Stimulated activated CD8-positive, alpha-beta memory T cell treated with anti-CD3 and anti-CD28 coated beads, Interleukin-4, amount 100 ng/mL, for 4 hours (primary cell): ENCODE measurements around the gene PRKD1.

Experiments
- DNase-seq, 2 donors: peaks; one replicate each; pipeline ENCODE4 v3.0.0-alpha.2; 2020; ENCODE audit warnings: low read depth in 2 of 2, low spot score in 1 of 2

The PRKD1 gene

DNA sequence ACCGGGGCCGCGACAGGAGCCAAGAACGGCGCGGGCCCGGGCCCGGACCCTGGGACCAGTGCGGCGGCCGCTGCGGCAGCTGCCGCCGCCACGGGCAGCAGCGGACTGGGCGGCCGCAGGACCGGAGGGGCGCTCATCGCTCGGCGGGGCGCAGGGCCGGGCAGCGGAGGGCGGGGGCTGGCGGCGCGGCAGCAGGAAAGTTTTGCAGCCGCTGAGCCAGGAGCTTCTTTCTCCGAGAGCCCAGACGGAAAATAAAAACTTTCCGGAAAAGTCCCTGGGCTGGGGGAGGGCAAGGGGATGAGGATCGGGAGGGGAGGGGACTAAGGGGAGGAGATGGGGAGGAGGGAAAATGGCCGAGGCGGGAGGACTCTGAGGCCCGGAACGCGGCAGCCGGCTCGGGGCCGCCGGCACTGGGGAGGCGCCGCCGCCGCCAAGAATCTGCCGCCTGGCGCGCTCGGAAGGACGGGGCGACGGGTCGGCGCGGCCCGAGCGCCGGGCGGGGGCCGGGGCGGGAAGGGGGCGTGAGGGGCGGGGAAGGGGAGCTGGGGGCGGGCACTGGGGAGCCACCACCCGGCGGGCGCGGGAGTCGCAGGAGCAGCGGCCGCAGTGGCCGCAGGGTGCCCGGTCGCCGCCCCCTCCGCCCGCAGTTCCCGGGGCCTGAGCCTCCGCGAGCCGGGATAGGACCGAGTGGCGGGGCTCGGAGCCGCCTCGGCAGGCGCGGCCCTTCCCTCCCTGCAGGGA lies at the start of gene PRKD1:
PRKD1 (minus strand) TSS at position 472 of the 741 bp plus-strand sequence.
- DNase-seq, result no peak

DNA sequence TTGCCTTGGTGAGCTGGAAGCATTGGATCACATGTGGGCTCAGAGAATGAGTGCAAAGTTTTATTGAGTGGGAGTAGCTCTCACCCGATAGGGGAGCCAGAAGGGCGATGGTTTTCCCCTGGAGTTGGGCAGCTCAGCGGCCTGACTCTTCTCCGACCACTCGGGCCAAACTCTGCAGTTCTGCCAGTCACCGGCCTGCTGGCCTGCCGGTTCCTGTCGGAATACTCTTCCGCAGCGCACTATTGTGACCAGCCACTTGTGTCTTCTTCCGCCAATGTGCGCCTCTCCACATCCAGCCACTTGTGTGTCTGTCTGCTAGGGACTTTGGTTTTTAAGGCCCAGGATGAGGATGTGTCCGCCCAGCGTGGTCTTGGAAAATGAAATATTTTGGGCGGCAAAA lies 43.5 kb upstream of the PRKD1 start:
- no peak for DNase-seq

- no peak for DNase-seq
Measured at GRCh38 chr14:29955087-29955486, 27.4 kb upstream of the PRKD1 start.

DNA sequence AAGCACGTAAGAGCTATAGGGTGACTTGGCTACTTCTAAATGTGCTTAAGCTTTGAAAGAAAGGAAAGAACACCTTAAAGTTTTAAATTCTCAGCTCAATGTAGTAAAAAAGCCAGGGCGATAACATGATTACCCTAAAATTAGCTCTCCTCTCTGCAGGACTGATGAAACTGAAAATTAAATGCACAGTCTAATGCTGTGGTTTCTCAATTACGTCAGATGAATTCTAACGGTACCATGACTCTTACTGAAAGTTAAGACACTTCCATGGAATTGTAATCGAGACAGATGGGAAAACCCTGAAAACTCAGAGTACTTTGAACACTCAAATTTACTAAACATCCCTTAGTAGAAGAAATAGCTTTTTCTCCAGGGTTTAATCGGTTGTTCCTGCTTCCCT lies 25.9 kb upstream of the PRKD1 start:
- no peak for DNase-seq

- no peak for DNase-seq
Measured at GRCh38 chr14:29944091-29944490, 16.4 kb upstream of the PRKD1 start.

DNA sequence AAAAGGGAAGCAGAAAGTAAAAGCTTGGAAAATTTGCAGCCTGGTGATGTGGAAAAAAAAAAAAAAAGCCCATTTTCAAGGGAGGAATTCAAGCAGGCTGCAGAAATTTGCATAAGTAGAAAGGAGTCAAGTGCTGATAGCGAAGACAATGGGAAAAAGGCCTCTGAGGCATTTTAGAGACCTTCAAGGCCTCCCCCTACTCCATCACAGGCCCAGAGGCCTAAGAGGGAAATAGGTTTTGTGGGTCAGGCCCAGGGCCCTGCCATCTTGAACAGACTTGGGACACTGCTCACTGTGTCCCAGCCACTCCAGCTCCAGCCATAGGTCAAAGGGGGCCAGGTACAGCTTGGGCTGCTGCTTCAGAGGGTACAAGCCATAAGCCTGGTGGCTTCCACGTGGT lies 13.8 kb upstream of the PRKD1 start:
- DNase-seq, result no peak

DNA sequence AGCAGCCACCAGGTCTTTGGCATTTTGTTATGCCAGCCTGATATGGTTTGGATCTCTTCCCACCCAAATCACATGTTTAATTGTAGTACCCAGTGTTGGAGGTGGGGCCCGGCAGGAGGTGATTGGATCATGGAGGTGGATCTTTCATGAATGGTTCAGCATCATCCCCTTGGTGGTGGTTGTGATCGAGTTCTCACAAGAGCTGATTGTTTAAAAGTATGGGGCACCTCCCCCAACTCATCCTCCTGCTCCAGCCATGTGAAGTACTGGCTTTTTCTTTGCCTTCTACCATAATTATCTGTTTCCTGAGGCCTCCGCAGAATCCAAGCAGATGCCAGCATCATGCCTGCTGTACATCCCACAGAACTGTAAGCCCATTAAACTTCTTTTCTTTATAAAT lies 12.8 kb upstream of the PRKD1 start:
- DNase-seq, result no peak

DNA sequence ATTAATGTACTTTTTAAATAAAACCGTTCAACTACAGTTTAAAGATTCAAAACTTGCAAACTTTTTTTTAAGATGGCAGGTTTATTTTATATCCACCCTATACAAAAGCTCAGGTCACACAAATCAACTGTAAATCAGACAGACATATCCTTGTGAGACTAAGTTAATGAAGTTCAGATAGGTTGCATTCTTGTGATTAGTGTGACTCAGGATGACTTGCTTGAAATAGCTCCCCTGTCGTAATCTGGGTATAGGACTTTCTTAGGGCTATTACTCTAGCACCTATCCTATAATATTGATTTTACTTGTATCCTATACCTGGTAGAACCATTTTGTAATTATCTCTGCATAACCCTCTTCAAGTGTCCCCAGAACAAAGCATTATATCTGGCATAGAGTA lies 9.5 kb upstream of the PRKD1 start:
- DNase-seq, result no peak

- no peak for DNase-seq
Measured at GRCh38 chr14:29930283-29930682, 2.6 kb upstream of the PRKD1 start.

- no peak for DNase-seq
Measured at GRCh38 chr14:29928117-29928640, 532 bp upstream of the PRKD1 start.

GRCh38 chr14:29926701-29927375 lies 809 bp downstream of the PRKD1 start:
- no peak for DNase-seq

DNA sequence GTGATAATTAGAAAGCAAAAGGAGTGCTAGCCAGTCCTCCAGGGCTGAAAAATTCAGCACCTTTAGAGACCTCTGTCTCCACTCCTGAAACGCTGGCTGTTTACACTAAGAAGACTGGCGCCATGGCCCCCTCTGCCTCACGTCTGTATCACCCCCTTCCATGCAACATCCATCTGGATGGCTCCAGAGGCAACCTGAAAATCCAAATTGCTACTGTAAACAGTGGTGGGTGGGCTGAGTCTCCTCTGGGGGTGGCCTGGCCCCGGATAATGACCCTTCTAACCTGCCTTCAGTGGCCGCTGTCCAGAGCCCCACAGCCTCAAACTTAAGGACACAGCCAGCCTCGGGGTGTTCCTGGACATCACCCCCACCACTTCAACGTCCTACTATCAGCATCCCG lies 1.4 kb downstream of the PRKD1 start:
- no peak for DNase-seq

DNA sequence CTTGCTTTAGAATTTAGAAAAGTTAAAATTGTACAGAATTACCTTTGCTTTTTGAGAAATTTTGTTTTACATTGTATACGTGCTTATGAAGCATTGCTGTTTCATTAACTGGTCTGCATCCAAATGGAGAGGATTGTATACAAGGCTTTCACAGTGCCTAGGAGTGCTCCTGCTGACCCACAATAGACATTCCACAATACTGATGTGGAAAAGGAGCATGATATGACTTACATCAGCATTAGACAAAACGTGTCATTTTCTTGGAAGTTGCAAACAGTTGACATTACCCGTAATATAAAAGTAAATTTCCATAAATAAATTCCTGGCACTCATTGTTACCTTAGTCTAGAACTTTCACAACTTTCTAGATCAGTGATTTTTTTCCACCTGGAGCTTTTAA lies 1.9 kb downstream of the PRKD1 start:
- no peak for DNase-seq

DNA sequence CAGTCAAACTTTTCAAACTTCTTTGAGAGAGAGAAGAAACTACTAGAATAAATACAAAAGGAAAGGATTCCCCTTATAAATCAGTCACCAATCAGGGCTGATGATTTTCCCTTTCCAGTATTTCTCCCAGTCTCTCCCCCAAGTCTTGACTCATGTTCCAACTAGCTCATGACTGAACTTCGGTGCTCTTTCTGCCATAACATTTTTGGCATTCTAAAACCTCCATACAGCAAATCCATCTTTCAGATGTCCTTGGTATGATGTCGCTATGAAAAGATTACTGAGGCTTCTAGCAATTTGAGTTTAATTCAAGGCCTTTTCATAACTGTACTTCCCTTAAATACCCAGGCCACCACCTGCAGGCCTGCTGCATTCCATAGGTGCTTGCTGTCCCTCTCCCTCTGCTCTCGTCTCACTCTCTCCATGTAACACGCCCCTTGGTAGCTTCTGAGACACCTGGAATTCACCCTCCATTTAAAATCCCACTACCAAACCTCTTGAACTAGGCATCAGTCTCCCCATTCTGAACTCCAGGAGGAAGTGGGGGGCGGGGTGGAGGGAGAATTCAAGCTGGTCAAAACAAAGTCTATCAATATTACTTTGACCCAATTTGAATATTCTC lies 2.4 kb downstream of the PRKD1 start:
- no peak for DNase-seq

DNA sequence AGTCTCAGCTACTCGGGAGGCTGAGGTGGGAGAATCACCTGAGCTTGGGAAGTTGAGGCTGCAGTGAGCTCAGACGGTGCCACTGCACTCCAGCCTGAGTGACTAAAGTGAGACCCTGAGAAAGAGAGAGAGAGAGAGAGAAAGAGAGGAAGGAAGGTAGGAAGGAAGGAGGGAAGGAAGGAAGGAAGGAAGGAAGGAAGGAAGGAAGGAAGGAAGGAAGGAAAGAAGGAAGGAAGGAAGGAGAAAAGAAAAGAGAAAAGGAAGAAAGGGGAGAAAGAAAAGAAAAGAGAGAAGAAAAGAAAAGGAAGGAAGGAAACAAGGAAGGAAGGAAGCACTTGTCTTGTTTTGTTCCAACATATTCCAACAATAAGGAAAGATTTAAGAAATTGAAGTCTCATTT lies 7.8 kb downstream of the PRKD1 start:
- no peak for DNase-seq

- DNase-seq, result no peak
Measured at GRCh38 chr14:29918981-29919380, 8.7 kb downstream of the PRKD1 start.

DNA sequence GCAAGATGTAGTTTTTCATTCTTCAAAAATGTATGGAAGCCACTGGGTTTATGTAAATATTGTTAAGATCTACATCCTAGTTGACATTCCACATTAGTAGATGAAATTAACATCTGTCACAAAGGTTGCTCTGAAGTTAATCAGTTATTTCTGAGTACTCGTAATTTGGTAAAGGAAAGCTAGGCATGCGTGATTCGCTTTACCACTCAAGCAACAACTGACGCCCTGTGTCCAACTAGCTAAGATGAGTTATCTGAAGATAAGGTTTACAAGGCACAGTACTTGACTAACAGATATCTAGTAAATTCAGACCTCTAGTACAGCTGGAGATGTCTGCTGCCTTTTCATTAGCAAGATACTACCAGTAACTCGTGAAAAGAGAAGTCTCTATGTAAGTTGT lies 14.1 kb downstream of the PRKD1 start:
- no peak for DNase-seq

GRCh38 chr14:29911810-29912209 lies 15.8 kb downstream of the PRKD1 start:
- no peak for DNase-seq

GRCh38 chr14:29908652-29909577 lies 18.7 kb downstream of the PRKD1 start:
- no peak for DNase-seq

DNA sequence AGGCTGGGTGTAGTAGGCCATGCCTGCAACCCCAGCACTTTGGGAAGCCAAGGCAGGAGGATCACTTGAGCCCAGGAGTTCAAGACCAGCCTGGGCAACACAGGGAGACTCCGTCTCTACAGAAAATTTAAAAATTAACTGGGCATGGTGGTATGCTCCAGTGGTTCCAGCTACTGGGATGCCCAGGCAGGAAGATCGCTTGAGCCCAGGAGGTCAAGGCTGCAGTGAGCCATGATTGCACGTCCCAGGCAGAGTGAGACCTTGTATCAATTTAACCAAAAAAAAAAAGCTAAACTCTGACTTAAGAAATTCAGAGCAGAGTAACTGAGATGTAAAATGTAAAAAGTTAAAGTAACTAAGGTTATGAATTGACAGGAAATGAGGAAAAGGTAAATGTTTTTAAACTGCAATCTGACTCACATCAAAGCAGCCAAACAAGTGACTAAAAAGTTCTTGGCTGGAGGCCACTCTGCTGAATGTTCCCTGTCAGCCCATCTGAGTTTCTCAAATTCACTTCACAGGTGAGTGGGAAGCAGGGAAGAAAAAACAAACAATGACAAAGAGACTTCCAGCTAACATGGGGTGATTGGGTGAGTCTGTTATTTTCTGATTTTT lies 21.3 kb downstream of the PRKD1 start:
- DNase-seq, result no peak

- no peak for DNase-seq
Measured at GRCh38 chr14:29905543-29905942, 22.1 kb downstream of the PRKD1 start.
